ENCODE results near the gene MAGOHB. TPM values are rescaled to one million over a fixed set of nuclear protein-coding genes. Genes with fewer than 3 reads are reported as not detected.
"Not testable (repeated sequence)": the region's sequence is repeated elsewhere in the genome, so short reads cannot be mapped to it uniquely, and the experiment has no call there.

The MAGOHB gene
- total RNA-seq, 1 donor from 2014 or later, result 12.3 TPM

- no peak for DNase-seq (ENCODE audit: low read depth)
Measured at GRCh38 chr12:10612110-10612509, 1.3 kb downstream of the MAGOHB start.

GRCh38 chr12:10611258-10611657 lies 2.2 kb downstream of the MAGOHB start:
- DNase-seq (ENCODE audit: low read depth), result not testable (repeated sequence)

- no peak for DNase-seq (ENCODE audit: low read depth)
Measured at GRCh38 chr12:10610188-10610587, 3.2 kb downstream of the MAGOHB start.

GRCh38 chr12:10607885-10608458 lies 5.4 kb downstream of the MAGOHB start:
- DNase-seq (ENCODE audit: low read depth), result peak; percentile 9

- DNase-seq (ENCODE audit: low read depth), result no peak
Measured at GRCh38 chr12:10601860-10602259, 11.5 kb downstream of the MAGOHB start.

- no peak for DNase-seq (ENCODE audit: low read depth)
Measured at GRCh38 chr12:10600988-10601387, 12.4 kb downstream of the MAGOHB start.

GRCh38 chr12:10595881-10596280 lies 17.5 kb downstream of the MAGOHB start:
- DNase-seq (ENCODE audit: low read depth), result no peak

GRCh38 chr12:10590966-10591365 lies 22.4 kb downstream of the MAGOHB start:
- no peak for DNase-seq (ENCODE audit: low read depth)

- DNase-seq (ENCODE audit: low read depth), result no peak
Measured at GRCh38 chr12:10584415-10584814, 29.0 kb downstream of the MAGOHB start.

GRCh38 chr12:10582704-10583103 lies 30.7 kb downstream of the MAGOHB start:
- DNase-seq (ENCODE audit: low read depth), result no peak

- DNase-seq (ENCODE audit: low read depth), result not testable (repeated sequence)
Measured at GRCh38 chr12:10582133-10582532, 31.3 kb downstream of the MAGOHB start.

- DNase-seq (ENCODE audit: low read depth), result no peak
Measured at GRCh38 chr12:10574307-10574706, 39.1 kb downstream of the MAGOHB start.

GRCh38 chr12:10572021-10572490 lies 41.4 kb downstream of the MAGOHB start:
- DNase-seq (ENCODE audit: low read depth), result peak; percentile 86

GRCh38 chr12:10571141-10571540 lies 42.3 kb downstream of the MAGOHB start:
- DNase-seq (ENCODE audit: low read depth), result no peak

GRCh38 chr12:10567813-10568212 lies 45.6 kb downstream of the MAGOHB start:
- no peak for DNase-seq (ENCODE audit: low read depth)

GRCh38 chr12:10563966-10564365 lies 49.4 kb downstream of the MAGOHB start:
- DNase-seq (ENCODE audit: low read depth), result no peak

- DNase-seq (ENCODE audit: low read depth), result no peak
Measured at GRCh38 chr12:10563002-10563401, 50.4 kb downstream of the MAGOHB start.

GRCh38 chr12:10562306-10562933 lies 51.0 kb downstream of the MAGOHB start:
- peak; percentile 61 for DNase-seq (ENCODE audit: low read depth)

GRCh38 chr12:10559244-10559643 lies 54.2 kb downstream of the MAGOHB start:
- DNase-seq (ENCODE audit: low read depth), result no peak

GRCh38 chr12:10558789-10559188 lies 54.6 kb downstream of the MAGOHB start:
- DNase-seq (ENCODE audit: low read depth), result no peak

GRCh38 chr12:10558301-10558700 lies 55.1 kb downstream of the MAGOHB start:
- no peak for DNase-seq (ENCODE audit: low read depth)

GRCh38 chr12:10557766-10558165 lies 55.6 kb downstream of the MAGOHB start:
- DNase-seq (ENCODE audit: low read depth), result peak; percentile 25

GRCh38 chr12:10557329-10557728 lies 56.1 kb downstream of the MAGOHB start:
- DNase-seq (ENCODE audit: low read depth), result no peak

All from renal cortical epithelial cell (primary cell).